Tibial nerve (tissue), 3 donors: ENCODE data around the gene AKNA.
"Not testable (repeated sequence)": the region's sequence is repeated elsewhere in the genome, so short reads cannot be mapped to it uniquely, and the experiment has no call there.

Source experiments
- CTCF ChIP-seq, 5 experiments: fragments of 200-600 bp in 3 of 5; fragments of 450-650 bp in 2 of 5; sonication (generic) in 3 of 5; IDR thresholded peaks; one replicate each; pipeline ENCODE4 v1.5.1; 2016 to 2019; ENCODE audit warnings: antibody characterized with exemption in 5 of 5, mild to moderate bottlenecking in 3 of 5, moderate library complexity in 2 of 5
- POLR2A ChIP-seq, 2 donors: fragments of 450-650 bp; IDR thresholded peaks; one replicate each; pipeline ENCODE4 v1.6.1; 2017; ENCODE audit warnings: antibody characterized with exemption in 2 of 2, mild to moderate bottlenecking in 2 of 2, moderate library complexity in 2 of 2

- TF ChIP-seq CTCF, POLR2A (IDR thresholded peaks at IDR 0.05): not testable (repeated sequence)
Measured at GRCh38 chr9:114328357-114328820, 59.4 kb downstream of the AKNA start.
